HG03457 (cell line): ENCODE data around the gene SMAD3.
"Not testable (repeated sequence)": the region's sequence is repeated elsewhere in the genome, so short reads cannot be mapped to it uniquely, and the experiment has no call there.

Experiments
- ATAC-seq: cut with Tn5 transposase; IDR thresholded peaks from one replicate; pipeline ENCODE4 v1.9.1; 2021; ENCODE audit warnings: moderate number of reproducible peaks; ENCODE audit not compliant: unreplicated experiment

SMAD3 gene

GRCh38 chr15:67065531-67066005 is at the start of gene SMAD3:
TSS of gene SMAD3 (plus strand) at chr15:67065602. CDS start at chr15:67066155, 553 bp downstream.
- ATAC-seq, result peak; percentile 45

- ATAC-seq, result no peak
Observed at GRCh38 chr15:67017311-67017710, 48.1 kb upstream of the SMAD3 start.

GRCh38 chr15:67018026-67018425 is 47.4 kb upstream of the SMAD3 start:
- ATAC-seq, result no peak

- ATAC-seq, result no peak
Observed at GRCh38 chr15:67018441-67018840, 47.0 kb upstream of the SMAD3 start.

GRCh38 chr15:67019069-67019468 is 46.3 kb upstream of the SMAD3 start:
- no peak for ATAC-seq

DNA sequence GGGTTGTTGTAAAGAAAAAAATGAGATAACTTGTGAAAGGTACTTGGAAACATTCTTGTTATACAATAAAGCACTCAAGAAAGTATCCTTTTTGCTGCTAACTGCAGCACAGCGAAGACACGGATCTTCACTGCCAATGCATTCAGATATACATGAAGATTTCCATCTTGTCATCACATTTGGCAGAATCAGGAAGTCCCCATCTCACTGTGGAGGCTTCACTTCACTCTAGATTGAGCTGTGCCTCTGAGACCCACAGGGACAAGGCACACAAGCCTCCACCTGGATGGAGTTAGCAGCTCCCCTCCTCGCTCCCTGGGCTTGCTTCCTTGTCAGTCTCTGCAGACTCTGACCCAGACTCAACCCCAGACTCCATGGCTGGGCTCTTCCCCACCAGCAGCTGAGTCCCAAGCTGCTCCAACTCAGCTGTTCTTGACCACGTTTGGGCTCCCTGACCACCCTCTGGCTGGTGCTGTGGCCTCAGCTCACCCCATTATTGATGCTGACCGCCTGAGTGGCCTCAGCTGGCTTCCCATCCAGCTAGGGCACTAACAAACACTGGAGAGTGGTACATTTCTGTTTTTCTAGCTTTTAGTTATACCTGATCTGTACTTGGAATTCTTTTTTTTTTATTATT is 45.4 kb upstream of the SMAD3 start:
- ATAC-seq, result no peak

GRCh38 chr15:67020668-67021067 is 44.7 kb upstream of the SMAD3 start:
- ATAC-seq, result not testable (repeated sequence)

DNA sequence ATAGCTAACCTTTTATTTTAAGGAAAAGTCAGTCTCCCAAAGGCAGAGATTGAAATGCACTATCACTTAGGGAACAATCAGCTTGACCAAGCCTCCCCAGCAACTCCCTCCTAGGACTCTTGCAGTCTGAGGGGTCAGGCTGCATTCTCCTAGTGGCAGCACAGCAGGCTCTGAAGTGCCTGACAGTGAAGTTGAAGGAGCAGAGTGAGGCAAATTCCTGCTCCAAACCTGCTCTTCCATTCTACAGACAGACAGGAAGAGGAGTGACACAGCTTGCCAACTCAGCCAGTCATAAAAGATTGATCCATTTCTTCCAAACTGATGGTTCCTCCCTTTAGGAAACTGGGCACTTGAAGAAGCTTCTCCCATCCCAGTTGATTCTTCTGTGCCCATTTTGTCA is 43.9 kb upstream of the SMAD3 start:
- no peak for ATAC-seq

- ATAC-seq, result no peak
Observed at GRCh38 chr15:67022587-67023105, 42.8 kb upstream of the SMAD3 start.

DNA sequence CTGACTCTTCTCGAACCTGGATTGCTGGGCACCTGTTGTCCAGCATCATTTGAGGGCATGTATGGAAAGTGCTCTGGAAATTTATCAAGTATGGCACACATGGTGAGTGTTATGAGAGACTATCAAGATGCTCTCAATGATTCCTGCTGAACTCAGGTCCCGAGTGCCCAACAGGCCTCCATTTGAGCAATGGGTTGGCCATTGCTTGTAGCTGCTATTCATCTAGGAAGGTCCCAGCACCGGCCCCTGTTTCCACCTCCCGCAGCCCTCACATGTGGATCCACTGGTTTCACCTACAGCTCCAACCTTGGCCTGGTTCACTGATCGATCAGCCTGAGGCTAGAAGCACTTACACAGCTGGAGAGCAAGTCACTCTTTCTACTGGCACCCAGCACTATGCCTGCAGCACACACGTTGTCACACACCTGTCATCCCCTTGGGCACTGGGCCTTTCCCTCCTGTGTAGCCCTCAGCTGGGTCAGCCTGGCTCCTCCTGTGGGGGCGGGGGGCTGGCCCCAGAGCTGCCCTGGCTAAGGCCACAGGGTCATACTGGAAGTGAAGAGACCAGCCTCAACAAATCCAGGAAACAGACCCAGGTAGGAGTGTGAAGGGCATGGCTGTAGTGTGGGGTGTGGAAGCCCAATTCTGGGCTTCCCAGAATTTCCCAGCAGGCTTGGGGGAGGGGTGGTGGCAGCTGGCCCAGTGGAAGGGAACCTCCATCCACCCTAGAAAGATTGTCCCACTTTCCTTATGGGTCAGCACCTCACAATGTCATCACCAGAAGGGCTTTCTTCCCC is 41.7 kb upstream of the SMAD3 start:
- no peak for ATAC-seq

GRCh38 chr15:67024314-67024997 is 40.9 kb upstream of the SMAD3 start:
- ATAC-seq, result no peak

DNA sequence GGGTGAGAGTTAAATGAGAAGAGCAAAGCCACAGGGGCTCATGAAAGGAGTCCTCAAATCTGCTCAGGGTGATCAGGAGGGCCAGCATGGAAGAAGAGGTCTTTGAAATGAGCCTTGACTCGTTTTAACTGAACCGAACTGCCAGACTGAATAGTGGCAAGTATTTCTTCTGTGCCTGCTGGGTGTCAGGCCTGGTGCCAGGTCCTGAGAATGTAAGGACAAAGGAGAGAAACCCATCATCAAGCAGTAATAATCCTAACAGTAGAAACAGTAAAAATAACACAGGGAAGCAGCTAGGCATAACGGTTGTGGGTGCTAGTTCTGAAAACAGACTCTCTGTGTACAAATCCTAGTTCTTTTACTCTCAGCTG is 40.4 kb upstream of the SMAD3 start:
- ATAC-seq, result no peak

- no peak for ATAC-seq
Observed at GRCh38 chr15:67025719-67026609, 39.4 kb upstream of the SMAD3 start.

DNA sequence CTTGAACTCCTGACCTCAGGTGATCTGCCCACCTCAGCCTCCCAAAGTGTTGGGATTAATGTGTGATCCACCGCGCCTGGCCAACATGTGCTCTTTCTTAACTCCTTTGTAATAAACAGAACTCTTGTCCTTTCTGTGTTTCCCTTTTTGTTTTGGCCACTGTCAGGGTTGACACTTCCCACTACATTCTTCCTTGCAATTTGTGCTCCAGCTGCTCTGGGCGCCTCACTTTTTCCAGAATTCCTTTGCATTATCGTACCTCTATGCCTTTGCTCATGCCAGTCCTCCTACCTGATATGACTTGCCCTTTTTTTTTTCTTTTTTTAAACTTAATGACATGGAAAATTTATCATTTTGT is 38.8 kb upstream of the SMAD3 start:
- ATAC-seq, result no peak

GRCh38 chr15:67028440-67028839 is 37.0 kb upstream of the SMAD3 start:
- ATAC-seq, result not testable (repeated sequence)

GRCh38 chr15:67030036-67030762 is 35.2 kb upstream of the SMAD3 start:
- ATAC-seq, result no peak

DNA sequence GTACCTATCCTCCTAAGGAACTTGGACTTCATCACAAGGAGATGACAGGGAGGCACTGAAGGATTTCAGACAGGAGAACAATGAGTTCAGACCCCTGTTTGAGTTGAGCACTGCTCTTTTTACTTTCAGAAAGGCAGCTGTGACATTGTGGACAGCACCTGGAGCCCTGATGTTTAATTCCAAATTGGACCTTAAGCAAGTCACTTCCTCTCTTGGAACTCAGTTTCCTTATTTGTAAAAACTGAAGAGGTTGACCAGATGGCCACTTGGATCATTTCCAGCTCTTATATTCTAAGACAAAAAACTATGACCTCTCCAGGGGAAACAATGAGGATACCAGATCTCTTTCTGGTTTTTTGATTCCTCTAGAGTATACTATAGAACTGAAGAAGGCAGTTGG is 34.1 kb upstream of the SMAD3 start:
- ATAC-seq, result no peak

DNA sequence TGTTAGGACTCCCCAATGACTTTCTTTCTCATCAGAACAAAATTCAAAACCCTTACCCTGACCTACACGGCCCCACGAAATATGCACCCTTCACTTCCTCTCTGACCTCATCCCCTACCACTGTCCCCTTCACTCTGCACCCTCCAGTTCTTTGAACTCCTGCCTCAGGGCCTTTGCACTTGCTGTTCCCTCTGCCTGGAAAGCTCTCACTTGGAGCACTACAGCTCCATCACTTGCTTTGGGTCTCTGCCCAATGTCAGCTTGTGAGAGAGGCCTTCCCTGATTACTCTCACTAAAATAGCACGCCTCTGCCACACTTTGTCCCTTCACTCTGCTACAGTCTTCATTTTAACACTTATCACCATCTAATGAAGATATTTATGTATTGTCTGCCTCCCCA is 32.8 kb upstream of the SMAD3 start:
- no peak for ATAC-seq

GRCh38 chr15:67033012-67033411 is 32.4 kb upstream of the SMAD3 start:
- no peak for ATAC-seq

- no peak for ATAC-seq
Observed at GRCh38 chr15:67033571-67034044, 31.8 kb upstream of the SMAD3 start.
